Vagina (tissue), 2 donors: ENCODE results near the gene FGF2. TPM values are rescaled to one million over a fixed set of nuclear protein-coding genes. Genes with fewer than 3 reads are reported as not detected.

Experiments used
- DNase-seq, 2 donors: peaks; one replicate each; pipeline ENCODE4 v3.0.0-alpha.2; 2017; ENCODE audit errors: extremely low spot score in 2 of 2
- H3K27ac ChIP-seq: fragments of 200-600 bp; sonication (generic); one replicate; pipeline ENCODE4 v1.5.1; 2019
- H3K27me3 ChIP-seq: fragments of 200-600 bp; sonication (generic); one replicate; pipeline ENCODE4 v1.5.1; 2019
- H3K36me3 ChIP-seq, 2 donors: fragments of 200-600 bp; sonication (generic); one replicate each; pipeline ENCODE4 v1.5.1; 2017 to 2019
- H3K4me1 ChIP-seq: fragments of 200-600 bp; sonication (generic); one replicate; pipeline ENCODE4 v1.5.1; 2019
- H3K4me3 ChIP-seq, 2 donors: fragments of 200-600 bp; sonication (generic); 1 replicate in 1 of 2; 2 replicates in 1 of 2; pipeline ENCODE4 v1.5.1; 2016 to 2019
- H3K9me3 ChIP-seq: fragments of 200-600 bp; sonication (generic); one replicate; pipeline ENCODE4 v1.5.1; 2019
- CTCF ChIP-seq, 3 experiments: fragments of 450-650 bp in 2 of 3; fragments of 200-600 bp in 1 of 3; sonication (generic) in 1 of 3; IDR thresholded peaks; one replicate each; pipeline ENCODE4 v1.5.1; 2017 to 2019; ENCODE audit warnings: antibody characterized with exemption in 3 of 3, mild to moderate bottlenecking in 2 of 3, moderate library complexity in 2 of 3
- POLR2A ChIP-seq, 2 donors: fragments of 450-650 bp; IDR thresholded peaks; one replicate each; pipeline ENCODE4 v1.6.1; 2017; ENCODE audit warnings: antibody characterized with exemption in 2 of 2, mild to moderate bottlenecking in 2 of 2, moderate library complexity in 2 of 2
- POLR2AphosphoS5 ChIP-seq, 2 donors: sonication (generic); formaldehyde crosslinking; IDR thresholded peaks; one replicate each; pipeline ENCODE4 v1.9.0; 2017; ENCODE audit warnings: antibody characterized with exemption in 2 of 2, mild to moderate bottlenecking in 2 of 2, low read depth in 1 of 2; ENCODE audit not compliant: insufficient read depth in 1 of 2
- intact Hi-C: fragments of 100-400 bp; cut with DNase I; formaldehyde crosslinking; loops from one replicate; pipeline ENCODE4 v1.15.1; 2023
- total RNA-seq: library from RNA; depleted of rRNA; stranded (reverse); fragments of >200 nt; gene quantifications from one replicate; pipeline ENCODE4 v1.2.3, GENCODE V29; 2016

FGF2 gene
- total RNA-seq, 1 donor from 2014 or later: 12.0 TPM

DNA sequence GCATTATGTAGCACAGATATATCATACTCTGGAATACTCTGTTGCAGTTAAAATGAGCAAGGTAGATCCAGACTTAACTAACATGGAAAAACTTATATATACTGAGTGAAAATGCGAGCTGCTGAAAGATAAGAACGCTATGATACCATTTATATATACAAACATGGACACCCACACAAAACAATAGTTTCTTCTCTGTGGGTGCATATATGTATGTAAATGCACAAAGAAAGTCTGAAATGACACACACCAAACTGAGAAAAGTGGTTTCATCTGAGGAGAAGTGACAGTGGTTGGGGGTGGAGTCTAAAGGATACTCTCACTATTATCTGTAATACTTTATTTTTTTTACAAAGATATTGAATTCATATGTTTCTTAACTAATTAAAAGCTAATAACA, 12.2 kb upstream of the FGF2 start:
- no peak for DNase-seq
- Histone ChIP-seq H3K27me3 (no peaks in the 10 kb centered on the region), H3K27ac (no peak overlapping the region), H3K36me3 (no peaks in the 10 kb centered on the region), H3K4me1 (no peaks in the 10 kb centered on the region), H3K9me3 (no peaks in the 10 kb centered on the region), H3K4me3 (no peak overlapping the region)
- TF ChIP-seq CTCF (IDR thresholded peaks at IDR 0.05) (no peak), POLR2AphosphoS5 (IDR thresholded peaks at IDR 0.05; ENCODE audit: insufficient read depth in 1 of 2, low read depth in 1 of 2) (no peak), POLR2A (IDR thresholded peaks at IDR 0.05) (no peak)
- intact Hi-C loops: no loop called here

DNA sequence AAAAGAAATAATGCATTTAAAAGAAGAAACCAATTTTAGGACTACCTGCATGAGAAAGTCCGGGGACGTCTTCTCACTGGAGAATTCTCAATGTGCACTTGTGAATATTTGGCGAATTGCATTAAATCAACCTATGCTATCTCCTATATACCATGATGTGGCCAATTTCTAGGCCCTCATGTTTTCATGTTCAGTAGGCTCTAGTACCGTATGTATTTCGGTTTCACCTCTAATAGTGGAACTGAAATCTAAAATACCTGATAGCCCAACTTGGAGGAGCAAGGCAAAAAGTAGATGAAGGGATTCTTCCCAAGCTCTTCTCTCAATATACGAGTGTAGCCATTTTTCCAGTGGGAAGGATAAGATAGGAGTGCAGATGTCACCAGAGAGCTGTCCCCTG, 11.4 kb upstream of the FGF2 start:
- intact Hi-C loops: no loop called here
- no peaks in the 10 kb centered on the region for H3K27me3 ChIP-seq
- H3K36me3 ChIP-seq: no peaks in the 10 kb centered on the region
- H3K9me3 ChIP-seq: no peaks in the 10 kb centered on the region
- no peak overlapping the region for H3K27ac ChIP-seq
- DNase-seq: no peak
- H3K4me1 ChIP-seq: no peaks in the 10 kb centered on the region
- TF ChIP-seq POLR2AphosphoS5 (IDR thresholded peaks at IDR 0.05; ENCODE audit: insufficient read depth in 1 of 2, low read depth in 1 of 2): no peak
- no peak for TF ChIP-seq POLR2A (IDR thresholded peaks at IDR 0.05)
- no peak for TF ChIP-seq CTCF (IDR thresholded peaks at IDR 0.05)
- H3K4me3 ChIP-seq: no peak overlapping the region

GRCh38 chr4:122816476-122816875, 10.2 kb upstream of the FGF2 start:
- intact Hi-C loops: no loop called here
- Histone ChIP-seq H3K27me3 (no peaks in the 10 kb centered on the region), H3K4me3 (no peak overlapping the region), H3K36me3 (no peaks in the 10 kb centered on the region), H3K4me1 (no peaks in the 10 kb centered on the region), H3K9me3 (no peaks in the 10 kb centered on the region), H3K27ac (no peak overlapping the region)
- TF ChIP-seq CTCF (IDR thresholded peaks at IDR 0.05) (no peak), POLR2AphosphoS5 (IDR thresholded peaks at IDR 0.05; ENCODE audit: insufficient read depth in 1 of 2, low read depth in 1 of 2) (no peak), POLR2A (IDR thresholded peaks at IDR 0.05) (no peak)
- DNase-seq: no peak

DNA sequence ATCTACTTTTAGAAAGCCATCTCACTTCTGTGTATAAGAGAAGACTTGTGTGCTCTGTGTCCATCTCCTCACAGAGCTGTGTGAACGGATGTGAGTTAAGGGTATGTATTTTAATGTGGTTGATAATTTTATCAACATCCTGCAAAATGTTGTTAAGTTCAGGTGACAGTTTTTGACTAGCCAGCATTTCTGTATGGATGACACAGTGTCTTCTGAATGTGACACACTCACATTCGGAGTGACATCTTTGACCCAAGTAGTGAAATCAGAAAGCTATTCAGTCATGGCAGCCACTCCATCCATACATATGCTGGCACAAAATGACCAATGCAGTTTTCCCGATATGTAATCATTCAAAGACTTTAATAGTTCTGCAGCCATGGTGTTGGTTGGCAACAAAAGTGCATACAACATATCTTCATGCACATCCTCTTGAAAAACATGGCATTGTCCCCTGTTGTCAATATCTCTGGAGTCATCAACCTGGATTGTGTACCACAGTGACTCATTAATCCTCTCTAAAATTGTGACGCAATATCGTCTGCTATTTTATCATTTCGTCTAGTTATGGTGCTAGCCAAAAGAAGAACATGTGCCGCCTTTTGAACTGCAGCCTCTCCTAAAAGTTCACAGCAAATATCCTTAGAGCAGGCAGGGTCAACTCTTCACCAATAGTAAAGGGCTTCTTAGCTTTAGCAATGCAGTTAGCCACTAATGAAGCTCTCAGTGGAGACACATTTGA, 6.8 kb upstream of the FGF2 start:
- TF ChIP-seq POLR2AphosphoS5 (IDR thresholded peaks at IDR 0.05; ENCODE audit: insufficient read depth in 1 of 2, low read depth in 1 of 2) (no peak), POLR2A (IDR thresholded peaks at IDR 0.05) (no peak), CTCF (IDR thresholded peaks at IDR 0.05) (no peak)

GRCh38 chr4:122821092-122821491, 5.5 kb upstream of the FGF2 start:
- no peaks in the 10 kb centered on the region for H3K36me3 ChIP-seq
- no peak overlapping the region for H3K27ac ChIP-seq
- no peak overlapping the region for H3K4me3 ChIP-seq
- TF ChIP-seq CTCF (IDR thresholded peaks at IDR 0.05): no peak
- TF ChIP-seq POLR2A (IDR thresholded peaks at IDR 0.05): no peak
- no peak for TF ChIP-seq POLR2AphosphoS5 (IDR thresholded peaks at IDR 0.05; ENCODE audit: insufficient read depth in 1 of 2, low read depth in 1 of 2)
- no peaks in the 10 kb centered on the region for H3K9me3 ChIP-seq
- DNase-seq: no peak
- H3K27me3 ChIP-seq: no peaks in the 10 kb centered on the region
- H3K4me1 ChIP-seq: peaks cover 6% of the 10 kb centered on the region
- intact Hi-C loops: no loop called here

More for the DNA sequence above, 6.8 kb upstream of the FGF2 start:
- intact Hi-C loops: no loop called here
- H3K4me1 ChIP-seq: no peaks in the 10 kb centered on the region
- H3K27ac ChIP-seq: no peak overlapping the region
- no peak overlapping the region for H3K4me3 ChIP-seq
- H3K27me3 ChIP-seq: no peaks in the 10 kb centered on the region
- no peaks in the 10 kb centered on the region for H3K36me3 ChIP-seq
- no peaks in the 10 kb centered on the region for H3K9me3 ChIP-seq
- no peak for DNase-seq
